Adipocyte (in vitro differentiated cells): ENCODE results near the gene ROM1.
"Not testable (repeated sequence)": the region's sequence is repeated elsewhere in the genome, so short reads cannot be mapped to it uniquely, and the experiment has no call there.

Experiments
- DNase-seq: peaks from one replicate; pipeline ENCODE4 v3.0.0-alpha.2; 2015; ENCODE audit warnings: low read depth
- H3K27me3 ChIP-seq: replicated peaks from 2 replicates; pipeline ENCODE4 v1.7.0; 2013; ENCODE audit warnings: mild to moderate bottlenecking, low read length, moderate library complexity; ENCODE audit not compliant: control insufficient read depth, insufficient read depth
- H3K36me3 ChIP-seq: 2 replicates; pipeline ENCODE4 v1.7.0; 2013; ENCODE audit warnings: low read length, mild to moderate bottlenecking, moderate library complexity; ENCODE audit not compliant: control insufficient read depth, insufficient read depth, severe bottlenecking
- H3K4me1 ChIP-seq: 2 replicates; pipeline ENCODE4 v1.7.0; 2013; ENCODE audit warnings: mild to moderate bottlenecking, low read length, moderate library complexity; ENCODE audit not compliant: control insufficient read depth, insufficient read depth
- H3K4me3 ChIP-seq: 2 replicates; pipeline ENCODE4 v1.7.0; 2013; ENCODE audit warnings: mild to moderate bottlenecking, low read length, moderate library complexity
- H3K9ac ChIP-seq: 2 replicates; pipeline ENCODE4 v1.7.0; 2013; ENCODE audit warnings: mild to moderate bottlenecking, low read length, moderate library complexity
- H3K9me3 ChIP-seq: 2 replicates; pipeline ENCODE4 v1.7.0; 2013; ENCODE audit warnings: mild to moderate bottlenecking, low read length, moderate library complexity; ENCODE audit not compliant: control insufficient read depth

ROM1 gene

GRCh38 chr11:62645671-62645945 is 32.6 kb downstream of the ROM1 start:
- Histone ChIP-seq H3K27me3 (no peaks in the 10 kb centered on the region), H3K9me3 (no peaks in the 10 kb centered on the region), H3K9ac (peak overlapping the region; percentile 99), H3K36me3 (peaks cover 31% of the 10 kb centered on the region), H3K4me3 (peak overlapping the region; percentile 95), H3K4me1 (peaks cover 30% of the 10 kb centered on the region)
- no peak for DNase-seq

- no peaks in the 10 kb centered on the region for H3K9me3 ChIP-seq
- peak within 1 kb of the TSS; percentile 95 for H3K4me3 ChIP-seq
- H3K27me3 ChIP-seq, result no peaks in the 10 kb centered on the region
- H3K4me1 ChIP-seq, result peaks cover 30% of the 10 kb centered on the region
- peak; percentile 100 for DNase-seq
- peaks cover 31% of the 10 kb centered on the region for H3K36me3 ChIP-seq
- H3K9ac ChIP-seq, result peak within 1 kb of the TSS; percentile 99
Observed at GRCh38 chr11:62645946-62646824, 33.1 kb downstream of the ROM1 start, which contains the start of gene GANAB. TSS of gene GANAB (minus strand) at chr11:62646613. CDS start at chr11:62646599, 14 bp downstream.

- H3K9me3 ChIP-seq, result no peaks in the 10 kb centered on the region
- H3K4me3 ChIP-seq, result peak overlapping the region; percentile 55
- no peak for DNase-seq
- H3K4me1 ChIP-seq, result peaks cover 36% of the 10 kb centered on the region
- peaks cover 31% of the 10 kb centered on the region for H3K36me3 ChIP-seq
- H3K9ac ChIP-seq, result peak overlapping the region; percentile 67
- no peaks in the 10 kb centered on the region for H3K27me3 ChIP-seq
Observed at GRCh38 chr11:62646825-62647608, 34.0 kb downstream of the ROM1 start.

GRCh38 chr11:62647609-62648005 is 34.5 kb downstream of the ROM1 start:
- Histone ChIP-seq H3K9me3 (no peaks in the 10 kb centered on the region), H3K27me3 (no peaks in the 10 kb centered on the region), H3K36me3 (peaks cover 31% of the 10 kb centered on the region), H3K4me1 (peaks cover 41% of the 10 kb centered on the region), H3K4me3 (no peak overlapping the region), H3K9ac (peak overlapping the region; percentile 67)
- DNase-seq, result no peak

GRCh38 chr11:62648185-62648966 is 35.3 kb downstream of the ROM1 start:
- no peak for DNase-seq
- peaks cover 25% of the 10 kb centered on the region for H3K36me3 ChIP-seq

GRCh38 chr11:62648967-62649364 is 35.9 kb downstream of the ROM1 start:
- H3K27me3 ChIP-seq, result no peaks in the 10 kb centered on the region
- H3K4me3 ChIP-seq, result no peak overlapping the region
- no peak overlapping the region for H3K9ac ChIP-seq
- peaks cover 40% of the 10 kb centered on the region for H3K4me1 ChIP-seq
- peaks cover 25% of the 10 kb centered on the region for H3K36me3 ChIP-seq
- H3K9me3 ChIP-seq, result no peaks in the 10 kb centered on the region
- DNase-seq, result no peak

More at GRCh38 chr11:62648185-62648966, 35.3 kb downstream of the ROM1 start:
- H3K4me1 ChIP-seq, result peaks cover 40% of the 10 kb centered on the region
- H3K9ac ChIP-seq, result no peak overlapping the region
- no peaks in the 10 kb centered on the region for H3K9me3 ChIP-seq
- no peaks in the 10 kb centered on the region for H3K27me3 ChIP-seq
- H3K4me3 ChIP-seq, result no peak overlapping the region

GRCh38 chr11:62649486-62649885 is 36.4 kb downstream of the ROM1 start:
- Histone ChIP-seq H3K27me3 (no peaks in the 10 kb centered on the region), H3K9me3 (no peaks in the 10 kb centered on the region), H3K36me3 (peaks cover 20% of the 10 kb centered on the region), H3K9ac (no peak overlapping the region), H3K4me1 (peaks cover 37% of the 10 kb centered on the region), H3K4me3 (no peak overlapping the region)
- DNase-seq, result no peak

- not testable (repeated sequence) for H3K27me3 ChIP-seq, H3K4me3 ChIP-seq, H3K9ac ChIP-seq, DNase-seq, H3K9me3 ChIP-seq
- Histone ChIP-seq H3K4me1 (peaks cover 30% of the 10 kb centered on the region), H3K36me3 (peaks cover 19% of the 10 kb centered on the region)
Observed at GRCh38 chr11:62650283-62650682, 37.2 kb downstream of the ROM1 start.

- no peaks in the 10 kb centered on the region for H3K9me3 ChIP-seq
- H3K9ac ChIP-seq, result peak overlapping the region; percentile 94
- peak overlapping the region; percentile 93 for H3K4me3 ChIP-seq
- H3K27me3 ChIP-seq, result no peaks in the 10 kb centered on the region
- H3K4me1 ChIP-seq, result peaks cover 20% of the 10 kb centered on the region
- DNase-seq, result peak; percentile 11
- H3K36me3 ChIP-seq, result peaks cover 19% of the 10 kb centered on the region
Observed at GRCh38 chr11:62652161-62653006, 39.3 kb downstream of the ROM1 start.

GRCh38 chr11:62654297-62654696 is 41.2 kb downstream of the ROM1 start:
- Histone ChIP-seq H3K9ac (no peak overlapping the region), H3K27me3 (no peaks in the 10 kb centered on the region), H3K36me3 (peaks cover 6% of the 10 kb centered on the region), H3K9me3 (no peaks in the 10 kb centered on the region), H3K4me1 (peaks cover 13% of the 10 kb centered on the region), H3K4me3 (no peak overlapping the region)
- DNase-seq, result no peak
